IMR-90 (cell line): ENCODE results near the gene PTPRN2. TPM values are rescaled to one million over a fixed set of nuclear protein-coding genes. Genes with fewer than 3 reads are reported as not detected.

ENCODE experiments used
- ATAC-seq: fragments of 200-7000 bp; cut with Tn5 transposase; 2 replicates; pipeline ENCODE4 v1.9.1; 2020; ENCODE audit warnings: low read depth, mild to moderate bottlenecking, moderate library complexity
- Bru-seq: library from RNA; stranded (reverse); fragments of 400-500 nt; gene quantifications from one replicate; lab custom pipeline; 2021; lab: Mats Ljungman, UMichigan
- BruChase-seq, 2 experiments: library from RNA; stranded (reverse); fragments of 400-500 nt; gene quantifications; one replicate each; lab custom pipeline; 2021; lab: Mats Ljungman, UMichigan
- BruUV-seq: library from RNA; stranded (reverse); fragments of 400-500 nt; replicated peaks from 2 replicates; lab custom pipeline; 2021; lab: Mats Ljungman, UMichigan
- CTCF ChIA-PET: fragments of 300-600 bp; formaldehyde crosslinking; extraction: SDS; loops from one replicate; lab custom pipeline; 2021; ENCODE audit warnings: antibody characterized with exemption; lab: Yijun Ruan, JAX
- POLR2A ChIA-PET: fragments of 300-600 bp; sonication (Branson Sonifier 250); formaldehyde crosslinking; loops from one replicate; lab custom pipeline; 2022; ENCODE audit warnings: antibody characterized with exemption; ENCODE audit not compliant: unreplicated experiment; lab: Charles Lee
- DNase-seq: peaks from one replicate; pipeline ENCODE4 v3.0.0; 2013
- H2AFZ ChIP-seq: replicated peaks from 2 replicates; pipeline ENCODE3; 2013; ENCODE audit warnings: low read length, mild to moderate bottlenecking; ENCODE audit not compliant: poor library complexity
- H2AK5ac ChIP-seq: 2 replicates; pipeline ENCODE4 v1.6.1; 2013; ENCODE audit warnings: low read depth, low read length, inconsistent platforms
- H2AK9ac ChIP-seq: replicated peaks from 2 replicates; pipeline ENCODE3; 2013; ENCODE audit warnings: mild to moderate bottlenecking, low read depth, low read length, moderate library complexity; ENCODE audit not compliant: poor library complexity
- H2BK120ac ChIP-seq: 2 replicates; pipeline ENCODE4 v1.6.1; 2013; ENCODE audit warnings: low read depth, low read length, inconsistent platforms
- H2BK15ac ChIP-seq: 3 replicates; pipeline ENCODE4 v1.6.1; 2013; ENCODE audit warnings: low read depth, low read length, inconsistent platforms
- H2BK20ac ChIP-seq: 2 replicates; pipeline ENCODE4 v1.6.1; 2013; ENCODE audit warnings: low read depth, mild to moderate bottlenecking, inconsistent platforms, low read length, moderate library complexity
- H2BK5ac ChIP-seq: 2 replicates; pipeline ENCODE4 v1.6.1; 2013; ENCODE audit warnings: mild to moderate bottlenecking, low read depth, low read length, inconsistent platforms; ENCODE audit not compliant: poor library complexity, severe bottlenecking
- H3K14ac ChIP-seq: replicated peaks from 2 replicates; pipeline ENCODE4 v1.6.1; 2013; ENCODE audit warnings: low read depth, low read length, inconsistent platforms
- H3K18ac ChIP-seq: 2 replicates; pipeline ENCODE4 v1.6.1; 2013; ENCODE audit warnings: low read depth, low read length, control low read depth
- H3K23ac ChIP-seq: 2 replicates; pipeline ENCODE4 v1.6.1; 2013; ENCODE audit warnings: low read depth, low read length, inconsistent platforms
- H3K27ac ChIP-seq: 2 replicates; pipeline ENCODE4 v1.5.1; 2013; ENCODE audit warnings: mild to moderate bottlenecking, control low read depth, low read length; ENCODE audit not compliant: insufficient read depth
- H3K27me3 ChIP-seq: 2 replicates; pipeline ENCODE4 v1.6.1; 2013; ENCODE audit warnings: low read length; ENCODE audit not compliant: control insufficient read depth, insufficient read depth
- H3K36me3 ChIP-seq: 2 replicates; pipeline ENCODE4 v1.6.1; 2013; ENCODE audit warnings: low read length, mixed read lengths; ENCODE audit not compliant: control insufficient read depth, insufficient read depth
- H3K4ac ChIP-seq: 2 replicates; pipeline ENCODE4 v1.6.1; 2013; ENCODE audit warnings: low read depth, low read length, inconsistent platforms
- H3K4me1 ChIP-seq: 2 replicates; pipeline ENCODE4 v1.6.1; 2013; ENCODE audit warnings: low read length, mixed read lengths; ENCODE audit not compliant: control insufficient read depth, insufficient read depth
- H3K4me2 ChIP-seq: 2 replicates; pipeline ENCODE4 v1.6.1; 2013; ENCODE audit warnings: low read depth, mild to moderate bottlenecking, control low read depth, low read length, moderate library complexity
- H3K4me3 ChIP-seq: 2 replicates; pipeline ENCODE4 v1.5.1; 2013; ENCODE audit warnings: low read depth, mild to moderate bottlenecking, control low read depth, low read length, moderate library complexity; ENCODE audit not compliant: insufficient read depth
- H3K56ac ChIP-seq: 2 replicates; pipeline ENCODE4 v1.6.1; 2013; ENCODE audit warnings: low read length, inconsistent platforms; ENCODE audit not compliant: insufficient read depth; ENCODE audit errors: extremely low read depth
- H3K79me1 ChIP-seq, 2 experiments: 2 replicates each; pipeline ENCODE4 v1.6.1; 2013; ENCODE audit warnings: low read length in 2 of 2, inconsistent platforms in 1 of 2, low read depth in 1 of 2
- H3K9ac ChIP-seq: 2 replicates; pipeline ENCODE4 v1.6.1; 2013; ENCODE audit warnings: low read depth, low read length, control low read depth
- H3K9me1 ChIP-seq: 2 replicates; pipeline ENCODE4 v1.6.1; 2013; ENCODE audit warnings: low read length, inconsistent platforms; ENCODE audit not compliant: insufficient read depth
- H3K9me3 ChIP-seq: 2 replicates; pipeline ENCODE4 v1.6.1; 2013; ENCODE audit warnings: low read length; ENCODE audit not compliant: control insufficient read depth, insufficient read depth
- H4K20me1 ChIP-seq: 2 replicates; pipeline ENCODE4 v1.6.1; 2013; ENCODE audit warnings: low read length, inconsistent platforms; ENCODE audit not compliant: insufficient read depth
- H4K5ac ChIP-seq: 2 replicates; pipeline ENCODE4 v1.6.1; 2013; ENCODE audit warnings: mild to moderate bottlenecking, low read depth, low read length, control low read depth
- H4K8ac ChIP-seq, 2 experiments: 2 replicates each; pipeline ENCODE4 v1.6.1; 2013; ENCODE audit warnings: low read depth in 2 of 2, low read length in 2 of 2, control low read depth in 1 of 2, inconsistent platforms in 1 of 2
- H4K91ac ChIP-seq: 2 replicates; pipeline ENCODE4 v1.6.1; 2013; ENCODE audit warnings: low read depth, low read length, inconsistent platforms; ENCODE audit not compliant: insufficient read depth
- CTCF ChIP-seq: conservative IDR thresholded peaks from 2 replicates; pipeline ENCODE4 v1.5.1; 2012; ENCODE audit warnings: mild to moderate bottlenecking, low read depth, low read length, improper control_type of control experiment
- MXI1 ChIP-seq: IDR thresholded peaks from 2 replicates; pipeline ENCODE4 v1.6.1; 2012; ENCODE audit warnings: low read depth, mild to moderate bottlenecking, low read length, moderate library complexity, borderline replicate concordance
- RAD21 ChIP-seq: IDR thresholded peaks from 2 replicates; pipeline ENCODE4 v1.6.1; 2012; ENCODE audit warnings: low read length, improper control_type of control experiment
- USF2 ChIP-seq: fragments of 150-350 bp; IDR thresholded peaks from 2 replicates; pipeline ENCODE4 v1.6.1; 2017; ENCODE audit warnings: mild to moderate bottlenecking, antibody characterized with exemption, low read length, low read depth
- WGBS, 2 experiments: methylation state at CpG; one replicate each; pipeline versions ENCODE4 v1.1.5 to v1.1.7; 2013; ENCODE audit warnings: missing lambda C conversion rate in 2 of 2; ENCODE audit not compliant: insufficient read length in 1 of 2; ENCODE audit errors: extremely low coverage in 2 of 2; 5-methylcytosine and 5-hydroxymethylcytosine counted together
- dilution Hi-C: fragments of 300-500 bp; cut with HindIII; formaldehyde crosslinking; loops from one replicate; pipeline ENCODE4 v1.14.3; 2018; ENCODE audit warnings: low sequenced_read_pairs; ENCODE audit not compliant: unreplicated experiment
- in situ Hi-C: fragments of 300-500 bp; cut with MboI; formaldehyde crosslinking; loops from 3 replicates; pipeline ENCODE4 v1.14.3; 2019; ENCODE audit warnings: low sequenced_read_pairs, inconsistent platforms, mixed read lengths
- intact Hi-C: fragments of 100-400 bp; cut with micrococcal nuclease; formaldehyde crosslinking; loops from 2 replicates; pipeline ENCODE4 v1.10.0; 2022
- long read RNA-seq: library from polyadenylated mRNA; unstranded; transcript quantifications from one replicate; pipeline ENCODE4 v2.0.0, GENCODE V29; 2021; ENCODE audit not compliant: unreplicated experiment
- polyA plus RNA-seq, 3 experiments: library from polyadenylated mRNA; depleted of rRNA; stranded (reverse); fragments of >200 nt; gene quantifications; 2 replicates each; pipeline ENCODE4 v1.2.3, GENCODE V29; 2012; ENCODE audit warnings: low replicate concordance in 1 of 3
- total RNA-seq: library from RNA; depleted of rRNA; stranded (reverse); fragments of >200 nt; gene quantifications from 2 replicates; pipeline ENCODE4 v1.2.3, GENCODE V29; 2012; rRNA removed

Gene PTPRN2
- total RNA-seq (under 0.01 TPM in 1 of 2 replicates, not detected in the other), polyA plus RNA-seq (2012; rRNA removed) (0.03 and 0.06 TPM in 2 replicates), Bru-seq, nascent RNA (percentile 10 among the genes with signal in this experiment), BruChase-seq, experiment 1, labeled RNA remaining after a 6-hour chase (percentile 10 among the genes with signal in this experiment), BruChase-seq, experiment 2, labeled RNA remaining after a 2-hour chase (percentile 12 among the genes with signal in this experiment)
- polyA plus RNA-seq (2012; cell fraction: cytosol; rRNA removed): 0.05 and 0.09 TPM in 2 replicates
- 0.05 and 0.07 TPM in 2 replicates for polyA plus RNA-seq (2012; cell fraction: nucleus; rRNA removed; ENCODE audit: low replicate concordance)
- long read RNA-seq, partial matches to known transcripts: 0 of 2 reads
- long read RNA-seq, other reads (novel, unspliced or antisense): 2 of 2 reads

GRCh38 chr7:158587162-158588084 is at the start of gene PTPRN2:
PTPRN2 (minus strand) TSS chr7:158587823.
- no peak within 1 kb of the TSS for H4K91ac ChIP-seq
- peak within 1 kb of the TSS; percentile 24 for H2AK9ac ChIP-seq
- H3K4me2 ChIP-seq: peak within 1 kb of the TSS; percentile 44; the same call in 1 of the 2 replicates
- H3K56ac ChIP-seq: no peak within 1 kb of the TSS
- in situ Hi-C loops: no loop called here
- H3K9ac ChIP-seq: no peak within 1 kb of the TSS
- no peaks in the 10 kb centered on the region for H3K9me3 ChIP-seq
- H3K36me3 ChIP-seq: no peaks in the 10 kb centered on the region
- no peak within 1 kb of the TSS for H4K5ac ChIP-seq
- ChIA-PET POLR2A (no interaction called here), CTCF (no interaction called here)
- no peak within 1 kb of the TSS for H2BK20ac ChIP-seq
- no peak within 1 kb of the TSS for H2BK120ac ChIP-seq
- WGBS, 2 experiments: 0% methylated on average over 5 of the region's 110 CpGs; no CpG with 5 or more reads in 1 of the 2 experiments
- no peak within 1 kb of the TSS for H3K27ac ChIP-seq
- no peak within 1 kb of the TSS for H2BK5ac ChIP-seq
- peaks cover 34% of the 10 kb centered on the region for H3K27me3 ChIP-seq
- H2AFZ ChIP-seq: peak within 1 kb of the TSS; percentile 78
- H3K79me1 ChIP-seq: no peaks in the 10 kb centered on the region
- TF ChIP-seq MXI1 (no peak), USF2 (no peak), CTCF (no peak), RAD21 (no peak)
- H2AK5ac ChIP-seq: no peak within 1 kb of the TSS
- no TSS peak for BruUV-seq
- no peak within 1 kb of the TSS for H3K23ac ChIP-seq
- intact Hi-C loops: no loop called here
- DNase-seq (peak; percentile 42), ATAC-seq (peak; percentile 98)
- H3K9me1 ChIP-seq: no peaks in the 10 kb centered on the region
- no peak within 1 kb of the TSS for H4K8ac ChIP-seq
- no peak within 1 kb of the TSS for H3K18ac ChIP-seq
- dilution Hi-C loops: no loop called here
- H4K20me1 ChIP-seq: no peaks in the 10 kb centered on the region
- H3K14ac ChIP-seq: no peak within 1 kb of the TSS
- H2BK15ac ChIP-seq: no peak within 1 kb of the TSS
- no peak within 1 kb of the TSS for H3K4ac ChIP-seq
- H3K4me3 ChIP-seq: peak within 1 kb of the TSS; percentile 45
- H3K4me1 ChIP-seq: no peaks in the 10 kb centered on the region; the same call in 1 of the 2 replicates
